HepG2 (cell line): ENCODE measurements around the gene SETD1B.

ENCODE experiments used
- ATF7 ChIP-seq, 2 experiments: fragments of 450-650 bp in 1 of 2; sonication (generic) in 1 of 2; formaldehyde crosslinking in 1 of 2; IDR thresholded peaks; 2 replicates each; pipeline versions ENCODE4 v1.4.0 to v1.6.1; 2016 to 2020; ENCODE audit warnings: antibody characterized with exemption in 1 of 2, mild to moderate bottlenecking in 1 of 2, missing genetic modification reagents in 1 of 2
- EP300 ChIP-seq, 3 experiments: sonication (generic) in 1 of 3; formaldehyde crosslinking in 1 of 3; IDR thresholded peaks; 2 replicates each; pipeline versions ENCODE4 v1.5.1 to v1.6.1; 2011 to 2020; ENCODE audit warnings: low read depth in 2 of 3, low read length in 2 of 3, borderline replicate concordance in 1 of 3, improper control_type of control experiment in 1 of 3, mild to moderate bottlenecking in 1 of 3, missing genetic modification reagents in 1 of 3, moderate library complexity in 1 of 3
- IKZF1 ChIP-seq: fragments of 450-650 bp; IDR thresholded peaks from 2 replicates; pipeline ENCODE4 v1.7.1; 2016
- KDM2A ChIP-seq: sonication (generic); formaldehyde crosslinking; IDR thresholded peaks from 2 replicates; pipeline ENCODE4 v1.4.0; 2020; ENCODE audit warnings: low read depth, missing genetic modification reagents, borderline replicate concordance
- NR3C1 ChIP-seq: sonication (generic); formaldehyde crosslinking; IDR thresholded peaks from 2 replicates; pipeline ENCODE4 v1.4.0; 2020; ENCODE audit warnings: missing genetic modification reagents
- RELA ChIP-seq: sonication (generic); formaldehyde crosslinking; IDR thresholded peaks from 2 replicates; pipeline ENCODE4 v1.4.0; 2020; ENCODE audit warnings: missing genetic modification reagents
- TOPORS ChIP-seq: sonication (generic); formaldehyde crosslinking; IDR thresholded peaks from 2 replicates; pipeline ENCODE4 v1.8.0; 2023; ENCODE audit warnings: mild to moderate bottlenecking, missing genetic modification reagents
- XRCC5 ChIP-seq: fragments of 200-400 bp; formaldehyde crosslinking; optimal IDR thresholded peaks from 2 replicates; pipeline ENCODE3; 2017; ENCODE audit warnings: mild to moderate bottlenecking, low read length
- ZNF274 ChIP-seq: sonication (generic); formaldehyde crosslinking; IDR thresholded peaks from 2 replicates; pipeline ENCODE4 v1.5.1; 2020; ENCODE audit warnings: mild to moderate bottlenecking, missing genetic modification reagents
- ZNF33B ChIP-seq: sonication (generic); formaldehyde crosslinking; IDR thresholded peaks from 2 replicates; pipeline ENCODE4 v1.5.1; 2020; ENCODE audit warnings: mild to moderate bottlenecking, missing genetic modification reagents
- TF ChIP-seq, protein P1 (sequence below): sonication (generic); formaldehyde crosslinking; IDR thresholded peaks from 2 replicates; pipeline ENCODE4 v1.5.0; 2020; ENCODE audit warnings: mild to moderate bottlenecking, missing genetic modification reagents, moderate library complexity
- TF ChIP-seq, protein P2 (sequence below): sonication (generic); formaldehyde crosslinking; IDR thresholded peaks from 2 replicates; pipeline ENCODE4 v1.5.1; 2020; ENCODE audit warnings: mild to moderate bottlenecking, missing genetic modification reagents, moderate library complexity
- TF ChIP-seq, protein P3 (sequence below): sonication (generic); formaldehyde crosslinking; IDR thresholded peaks from 2 replicates; pipeline ENCODE4 v1.4.0; 2020; ENCODE audit warnings: missing genetic modification reagents, low read depth, mild to moderate bottlenecking, borderline replicate concordance

DNA sequence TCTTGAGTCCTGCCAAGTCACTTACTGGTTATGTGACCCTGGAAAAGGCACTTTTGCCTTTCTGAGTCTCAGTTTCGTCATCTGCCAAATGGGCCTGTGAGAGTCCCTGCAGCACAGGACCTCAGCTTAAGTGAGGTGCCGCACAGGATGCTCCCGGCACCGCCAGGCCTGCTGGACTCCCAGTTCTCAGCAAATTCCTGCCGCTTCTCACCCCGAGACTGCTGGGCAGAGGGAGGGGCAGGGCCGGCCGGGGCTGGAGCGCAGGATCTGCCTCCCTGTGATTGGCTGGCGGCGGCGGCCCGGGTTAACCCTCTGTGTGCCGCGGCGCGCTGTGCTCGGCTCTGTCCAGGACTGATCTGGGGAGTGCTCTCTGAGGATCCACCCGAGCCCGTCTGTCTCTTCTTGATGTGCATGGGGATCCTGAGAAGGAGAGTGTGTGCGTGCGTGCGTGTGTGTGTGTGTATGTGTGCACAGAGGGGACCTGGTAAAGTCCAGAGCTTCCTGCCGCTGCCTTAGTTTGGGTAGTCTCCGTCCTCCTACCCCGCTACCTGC, 8.6 kb downstream of the SETD1B start:
- TF ChIP-seq ATF7 (IDR thresholded peaks at IDR 0.05) = no peak
- no peak for TF ChIP-seq ATF7 (CRISPR knock-in tag; IDR thresholded peaks at IDR 0.05)
- TF ChIP-seq KDM2A (CRISPR knock-in tag) = no peak
- TF ChIP-seq, protein P1, sequence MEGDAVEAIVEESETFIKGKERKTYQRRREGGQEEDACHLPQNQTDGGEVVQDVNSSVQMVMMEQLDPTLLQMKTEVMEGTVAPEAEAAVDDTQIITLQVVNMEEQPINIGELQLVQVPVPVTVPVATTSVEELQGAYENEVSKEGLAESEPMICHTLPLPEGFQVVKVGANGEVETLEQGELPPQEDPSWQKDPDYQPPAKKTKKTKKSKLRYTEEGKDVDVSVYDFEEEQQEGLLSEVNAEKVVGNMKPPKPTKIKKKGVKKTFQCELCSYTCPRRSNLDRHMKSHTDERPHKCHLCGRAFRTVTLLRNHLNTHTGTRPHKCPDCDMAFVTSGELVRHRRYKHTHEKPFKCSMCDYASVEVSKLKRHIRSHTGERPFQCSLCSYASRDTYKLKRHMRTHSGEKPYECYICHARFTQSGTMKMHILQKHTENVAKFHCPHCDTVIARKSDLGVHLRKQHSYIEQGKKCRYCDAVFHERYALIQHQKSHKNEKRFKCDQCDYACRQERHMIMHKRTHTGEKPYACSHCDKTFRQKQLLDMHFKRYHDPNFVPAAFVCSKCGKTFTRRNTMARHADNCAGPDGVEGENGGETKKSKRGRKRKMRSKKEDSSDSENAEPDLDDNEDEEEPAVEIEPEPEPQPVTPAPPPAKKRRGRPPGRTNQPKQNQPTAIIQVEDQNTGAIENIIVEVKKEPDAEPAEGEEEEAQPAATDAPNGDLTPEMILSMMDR = no peak
- TF ChIP-seq TOPORS (CRISPR knock-in tag) = no peak
- TF ChIP-seq, protein P2, sequence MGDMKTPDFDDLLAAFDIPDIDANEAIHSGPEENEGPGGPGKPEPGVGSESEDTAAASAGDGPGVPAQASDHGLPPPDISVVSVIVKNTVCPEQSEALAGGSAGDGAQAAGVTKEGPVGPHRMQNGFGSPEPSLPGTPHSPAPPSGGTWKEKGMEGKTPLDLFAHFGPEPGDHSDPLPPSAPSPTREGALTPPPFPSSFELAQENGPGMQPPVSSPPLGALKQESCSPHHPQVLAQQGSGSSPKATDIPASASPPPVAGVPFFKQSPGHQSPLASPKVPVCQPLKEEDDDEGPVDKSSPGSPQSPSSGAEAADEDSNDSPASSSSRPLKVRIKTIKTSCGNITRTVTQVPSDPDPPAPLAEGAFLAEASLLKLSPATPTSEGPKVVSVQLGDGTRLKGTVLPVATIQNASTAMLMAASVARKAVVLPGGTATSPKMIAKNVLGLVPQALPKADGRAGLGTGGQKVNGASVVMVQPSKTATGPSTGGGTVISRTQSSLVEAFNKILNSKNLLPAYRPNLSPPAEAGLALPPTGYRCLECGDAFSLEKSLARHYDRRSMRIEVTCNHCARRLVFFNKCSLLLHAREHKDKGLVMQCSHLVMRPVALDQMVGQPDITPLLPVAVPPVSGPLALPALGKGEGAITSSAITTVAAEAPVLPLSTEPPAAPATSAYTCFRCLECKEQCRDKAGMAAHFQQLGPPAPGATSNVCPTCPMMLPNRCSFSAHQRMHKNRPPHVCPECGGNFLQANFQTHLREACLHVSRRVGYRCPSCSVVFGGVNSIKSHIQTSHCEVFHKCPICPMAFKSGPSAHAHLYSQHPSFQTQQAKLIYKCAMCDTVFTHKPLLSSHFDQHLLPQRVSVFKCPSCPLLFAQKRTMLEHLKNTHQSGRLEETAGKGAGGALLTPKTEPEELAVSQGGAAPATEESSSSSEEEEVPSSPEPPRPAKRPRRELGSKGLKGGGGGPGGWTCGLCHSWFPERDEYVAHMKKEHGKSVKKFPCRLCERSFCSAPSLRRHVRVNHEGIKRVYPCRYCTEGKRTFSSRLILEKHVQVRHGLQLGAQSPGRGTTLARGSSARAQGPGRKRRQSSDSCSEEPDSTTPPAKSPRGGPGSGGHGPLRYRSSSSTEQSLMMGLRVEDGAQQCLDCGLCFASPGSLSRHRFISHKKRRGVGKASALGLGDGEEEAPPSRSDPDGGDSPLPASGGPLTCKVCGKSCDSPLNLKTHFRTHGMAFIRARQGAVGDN (CRISPR knock-in tag) = peak; percentile 9; the same call in 1 of the 2 replicates
- TF ChIP-seq, protein P3, sequence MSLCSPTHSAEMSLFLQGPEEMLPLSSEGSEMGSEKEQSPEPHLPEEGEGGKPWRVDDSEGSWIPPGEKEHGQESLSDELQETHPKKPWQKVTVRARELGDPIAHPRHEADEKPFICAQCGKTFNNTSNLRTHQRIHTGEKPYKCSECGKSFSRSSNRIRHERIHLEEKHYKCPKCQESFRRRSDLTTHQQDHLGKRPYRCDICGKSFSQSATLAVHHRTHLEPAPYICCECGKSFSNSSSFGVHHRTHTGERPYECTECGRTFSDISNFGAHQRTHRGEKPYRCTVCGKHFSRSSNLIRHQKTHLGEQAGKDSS (CRISPR knock-in tag) = no peak
- TF ChIP-seq ZNF274 (CRISPR knock-in tag) = no peak
- no peak for TF ChIP-seq RELA (CRISPR knock-in tag)
- peak; percentile 14 for TF ChIP-seq XRCC5
- TF ChIP-seq ZNF33B (CRISPR knock-in tag) = no peak
- no peak for TF ChIP-seq EP300 (IDR thresholded peaks at IDR 0.05; ENCODE audit: low read depth in 2 of 2, low read length in 2 of 2)
- TF ChIP-seq EP300 (CRISPR knock-in tag; IDR thresholded peaks at IDR 0.05; ENCODE audit: borderline replicate concordance) = no peak
- TF ChIP-seq NR3C1 (CRISPR knock-in tag) = no peak
- no peak for TF ChIP-seq IKZF1
